GM19467 (cell line): ENCODE results near the gene C13orf46.
"Not testable (repeated sequence)": the region's sequence is repeated elsewhere in the genome, so short reads cannot be mapped to it uniquely, and the experiment has no call there.

Experiments
- ATAC-seq: cut with Tn5 transposase; IDR thresholded peaks from one replicate; pipeline ENCODE4 v1.9.1; 2021; ENCODE audit warnings: mild to moderate bottlenecking, moderate library complexity; ENCODE audit not compliant: unreplicated experiment

The C13orf46 gene

GRCh38 chr13:113973218-113974164 lies at the start of gene C13orf46:
Gene C13orf46 (minus strand): TSS chr13:113974076. CDS start chr13:113973997, 79 bp downstream.
- no peak for ATAC-seq

GRCh38 chr13:114022876-114023275 lies 49.0 kb upstream of the C13orf46 start:
- no peak for ATAC-seq

GRCh38 chr13:114022309-114022669 lies 48.4 kb upstream of the C13orf46 start:
- no peak for ATAC-seq

- ATAC-seq = no peak
These were observed 47.8 kb upstream of the C13orf46 start for GRCh38 chr13:114021464-114022308.

GRCh38 chr13:114020750-114021463 lies 47.0 kb upstream of the C13orf46 start:
- no peak for ATAC-seq

- not testable (repeated sequence) for ATAC-seq
These were observed 46.3 kb upstream of the C13orf46 start for GRCh38 chr13:114020134-114020533.

- no peak for ATAC-seq
These were observed 45.5 kb upstream of the C13orf46 start for GRCh38 chr13:114019367-114019766.

GRCh38 chr13:114018461-114019055 lies 44.7 kb upstream of the C13orf46 start:
- ATAC-seq = no peak

- ATAC-seq = no peak
These were observed 44.1 kb upstream of the C13orf46 start for GRCh38 chr13:114017966-114018365.

- ATAC-seq = no peak
These were observed 43.3 kb upstream of the C13orf46 start for GRCh38 chr13:114017028-114017630.

GRCh38 chr13:114016321-114017027 lies 42.6 kb upstream of the C13orf46 start:
- ATAC-seq = no peak

GRCh38 chr13:114015969-114016295 lies 42.1 kb upstream of the C13orf46 start:
- ATAC-seq = no peak

- ATAC-seq = no peak
These were observed 41.5 kb upstream of the C13orf46 start for GRCh38 chr13:114015111-114015968.

GRCh38 chr13:114013952-114014629 lies 40.2 kb upstream of the C13orf46 start:
- ATAC-seq = no peak

GRCh38 chr13:114013336-114013735 lies 39.5 kb upstream of the C13orf46 start:
- ATAC-seq = no peak

- no peak for ATAC-seq
These were observed 39.0 kb upstream of the C13orf46 start for GRCh38 chr13:114012921-114013320.

- no peak for ATAC-seq
These were observed 38.3 kb upstream of the C13orf46 start for GRCh38 chr13:114012141-114012540.

- no peak for ATAC-seq
These were observed 37.4 kb upstream of the C13orf46 start for GRCh38 chr13:114011226-114011625.
